ENCODE measurements around the gene WWC2.
A peak's percentile ranks its signal among the peaks of the same experiment; 100 is the strongest.

WWC2 gene

GRCh38 chr4:183300070-183300469, 201.0 kb downstream of the WWC2 start:
- no peak for DNase-seq (ENCODE audit: low read depth)
- no peak overlapping the region for H3K4me3 ChIP-seq (ENCODE audit: low read depth, low read length)
- TF ChIP-seq, protein P1, sequence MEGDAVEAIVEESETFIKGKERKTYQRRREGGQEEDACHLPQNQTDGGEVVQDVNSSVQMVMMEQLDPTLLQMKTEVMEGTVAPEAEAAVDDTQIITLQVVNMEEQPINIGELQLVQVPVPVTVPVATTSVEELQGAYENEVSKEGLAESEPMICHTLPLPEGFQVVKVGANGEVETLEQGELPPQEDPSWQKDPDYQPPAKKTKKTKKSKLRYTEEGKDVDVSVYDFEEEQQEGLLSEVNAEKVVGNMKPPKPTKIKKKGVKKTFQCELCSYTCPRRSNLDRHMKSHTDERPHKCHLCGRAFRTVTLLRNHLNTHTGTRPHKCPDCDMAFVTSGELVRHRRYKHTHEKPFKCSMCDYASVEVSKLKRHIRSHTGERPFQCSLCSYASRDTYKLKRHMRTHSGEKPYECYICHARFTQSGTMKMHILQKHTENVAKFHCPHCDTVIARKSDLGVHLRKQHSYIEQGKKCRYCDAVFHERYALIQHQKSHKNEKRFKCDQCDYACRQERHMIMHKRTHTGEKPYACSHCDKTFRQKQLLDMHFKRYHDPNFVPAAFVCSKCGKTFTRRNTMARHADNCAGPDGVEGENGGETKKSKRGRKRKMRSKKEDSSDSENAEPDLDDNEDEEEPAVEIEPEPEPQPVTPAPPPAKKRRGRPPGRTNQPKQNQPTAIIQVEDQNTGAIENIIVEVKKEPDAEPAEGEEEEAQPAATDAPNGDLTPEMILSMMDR (IDR thresholded peaks at IDR 0.05; ENCODE audit: insufficient read depth, low read depth, low read length, missing control alignments) = no peak

DNA sequence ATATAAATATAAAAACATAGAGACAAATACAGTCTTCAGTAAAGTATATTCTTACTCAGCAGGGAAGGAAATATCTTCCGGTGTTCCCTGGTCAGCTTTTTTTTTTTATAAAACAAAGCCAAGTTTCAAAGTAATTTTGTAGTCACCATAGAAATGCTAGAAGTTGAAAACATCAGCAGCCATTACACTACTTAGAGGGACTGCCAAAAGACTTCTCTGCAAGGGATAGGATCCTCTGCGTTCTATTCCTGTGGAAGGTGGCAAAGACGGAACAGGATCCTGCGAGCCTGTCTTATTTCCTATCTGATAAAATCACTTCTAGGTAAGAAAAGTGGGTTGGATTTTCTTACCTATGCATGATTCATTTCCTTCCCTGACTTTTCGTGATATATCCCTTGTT, 201.6 kb downstream of the WWC2 start:
- TF ChIP-seq, protein P1 (IDR thresholded peaks at IDR 0.05; ENCODE audit: insufficient read depth, low read depth, low read length, missing control alignments) = no peak

DNA sequence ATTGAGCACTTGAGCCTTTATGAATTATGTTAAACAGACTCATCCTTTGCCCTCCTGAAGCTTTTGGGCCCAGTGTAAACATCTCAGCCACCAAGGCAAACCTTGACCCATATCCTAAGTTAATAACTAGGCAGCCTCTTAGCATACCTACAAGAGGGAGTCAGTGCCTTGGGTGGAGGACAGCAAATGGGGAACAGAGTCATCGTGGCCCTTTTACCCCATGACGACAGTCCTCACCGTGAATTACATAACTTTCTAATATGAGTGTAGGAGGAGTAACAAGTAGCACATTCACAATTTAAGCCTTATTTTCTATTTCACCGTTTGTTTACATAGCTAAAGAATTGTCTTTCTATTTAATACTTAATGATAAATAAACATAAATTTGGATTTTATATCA, 204.2 kb downstream of the WWC2 start:
- no peak overlapping the region for H3K4me3 ChIP-seq (ENCODE audit: low read depth, low read length)
- TF ChIP-seq, protein P1 (IDR thresholded peaks at IDR 0.05; ENCODE audit: insufficient read depth, low read depth, low read length, missing control alignments) = no peak
- DNase-seq (ENCODE audit: low read depth) = no peak

More for the DNA sequence above, 201.6 kb downstream of the WWC2 start:
- DNase-seq (ENCODE audit: low read depth) = no peak
- no peak overlapping the region for H3K4me3 ChIP-seq (ENCODE audit: low read depth, low read length)

GRCh38 chr4:183304067-183304466, 205.0 kb downstream of the WWC2 start:
- peak; percentile 40 for DNase-seq (ENCODE audit: low read depth)
- TF ChIP-seq, protein P1 (IDR thresholded peaks at IDR 0.05; ENCODE audit: insufficient read depth, low read depth, low read length, missing control alignments) = no peak
- no peak overlapping the region for H3K4me3 ChIP-seq (ENCODE audit: low read depth, low read length)

GRCh38 chr4:183304538-183304937, 205.5 kb downstream of the WWC2 start:
- no peak overlapping the region for H3K4me3 ChIP-seq (ENCODE audit: low read depth, low read length)
- TF ChIP-seq, protein P1 (IDR thresholded peaks at IDR 0.05; ENCODE audit: insufficient read depth, low read depth, low read length, missing control alignments) = no peak

GRCh38 chr4:183306811-183307210, 207.8 kb downstream of the WWC2 start:
- TF ChIP-seq, protein P1 (IDR thresholded peaks at IDR 0.05; ENCODE audit: insufficient read depth, low read depth, low read length, missing control alignments) = no peak
- DNase-seq (ENCODE audit: low read depth) = no peak
- no peak overlapping the region for H3K4me3 ChIP-seq (ENCODE audit: low read depth, low read length)

More at GRCh38 chr4:183304538-183304937, 205.5 kb downstream of the WWC2 start:
- no peak for DNase-seq (ENCODE audit: low read depth)

- TF ChIP-seq, protein P1 (IDR thresholded peaks at IDR 0.05; ENCODE audit: insufficient read depth, low read depth, low read length, missing control alignments) = no peak
- no peak overlapping the region for H3K4me3 ChIP-seq (ENCODE audit: low read depth, low read length)
- no peak for DNase-seq (ENCODE audit: low read depth)
These were observed 213.8 kb downstream of the WWC2 start for GRCh38 chr4:183312841-183313240.

Measured in GM12865 (cell line).